Stomach smooth muscle (tissue), 2 donors: Measurements from ENCODE around the gene PLPPR1.
"Not testable (repeated sequence)": the region's sequence is repeated elsewhere in the genome, so short reads cannot be mapped to it uniquely, and the experiment has no call there.

ENCODE experiments used
- H3K27ac ChIP-seq: one replicate; pipeline ENCODE4 v1.7.0; 2013; ENCODE audit warnings: mild to moderate bottlenecking, low read length, inconsistent platforms
- H3K27me3 ChIP-seq, 2 donors: one replicate each; pipeline ENCODE4 v1.7.0; 2013; ENCODE audit warnings: low read length in 2 of 2; ENCODE audit not compliant: insufficient read depth in 2 of 2, control insufficient read depth in 1 of 2
- H3K36me3 ChIP-seq, 2 donors: one replicate each; pipeline ENCODE4 v1.7.0; 2013; ENCODE audit warnings: low read length in 2 of 2; ENCODE audit not compliant: control insufficient read depth in 2 of 2, insufficient read depth in 2 of 2
- H3K4me1 ChIP-seq: one replicate; pipeline ENCODE4 v1.7.0; 2013; ENCODE audit warnings: low read length; ENCODE audit not compliant: control insufficient read depth, insufficient read depth
- H3K4me3 ChIP-seq, 2 donors: one replicate each; pipeline ENCODE4 v1.7.0; 2013; ENCODE audit warnings: low read length in 2 of 2
- H3K9ac ChIP-seq, 2 donors: one replicate each; pipeline ENCODE4 v1.7.0; 2013; ENCODE audit warnings: low read length in 2 of 2, mild to moderate bottlenecking in 1 of 2
- H3K9me3 ChIP-seq, 2 donors: one replicate each; pipeline ENCODE4 v1.7.0; 2013; ENCODE audit warnings: low read length in 2 of 2; ENCODE audit not compliant: control insufficient read depth in 2 of 2
- donor health status: healthy.
- donor health status: Pancreatic carcinoma.

PLPPR1 gene

DNA sequence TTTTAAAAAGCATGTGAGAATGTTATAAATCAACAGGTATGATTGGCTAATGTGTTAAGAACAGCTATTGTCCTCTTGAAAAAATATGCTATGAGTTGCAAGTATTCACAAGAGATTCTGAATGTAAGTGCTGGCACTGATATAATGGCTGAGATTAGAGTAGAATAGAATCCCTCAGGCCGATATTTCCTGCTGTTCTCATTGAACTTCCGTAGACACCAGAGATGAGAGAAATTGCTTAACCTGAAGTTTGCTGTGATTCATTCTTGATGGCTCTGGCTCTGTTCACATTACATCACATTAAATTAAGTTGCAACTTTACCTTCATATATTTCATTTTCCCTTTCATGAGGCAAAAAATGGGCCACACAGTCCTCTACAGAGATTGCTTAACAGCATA is 241.8 kb downstream of the PLPPR1 start:
- no peak overlapping the region for H3K4me3 ChIP-seq

DNA sequence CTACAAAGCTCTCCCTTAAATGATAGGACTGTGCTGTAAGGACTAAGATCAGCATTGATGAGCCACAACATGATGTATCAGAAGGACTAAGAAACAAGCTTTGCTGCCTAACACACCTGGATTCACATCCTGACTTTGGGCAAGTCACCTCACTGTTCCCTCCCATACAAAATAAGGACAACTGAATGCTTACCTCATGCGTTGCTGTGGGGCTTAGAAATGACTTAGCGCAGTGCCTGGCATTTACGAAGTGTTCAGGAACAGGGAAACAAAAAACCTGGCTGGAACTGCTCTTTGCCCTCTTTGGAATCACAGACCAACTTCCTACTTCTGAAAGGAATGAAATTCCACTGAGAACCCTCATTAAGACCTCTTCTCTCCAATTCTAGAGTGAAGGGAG is 242.6 kb downstream of the PLPPR1 start:
- Histone ChIP-seq H3K9me3 (no peaks in the 10 kb centered on the region), H3K4me3 (no peak overlapping the region), H3K27ac (no peak overlapping the region), H3K36me3 (no peaks in the 10 kb centered on the region), H3K27me3 (peaks cover 0 to 3% of the 10 kb centered on the region in 2 donors), H3K9ac (no peak overlapping the region), H3K4me1 (no peaks in the 10 kb centered on the region)

More for the DNA sequence above, 241.8 kb downstream of the PLPPR1 start:
- H3K4me1 ChIP-seq = no peaks in the 10 kb centered on the region
- H3K36me3 ChIP-seq = no peaks in the 10 kb centered on the region
- H3K9ac ChIP-seq = no peak overlapping the region
- no peak overlapping the region for H3K27ac ChIP-seq
- no peaks in the 10 kb centered on the region for H3K9me3 ChIP-seq
- peaks cover 0 to 3% of the 10 kb centered on the region in 2 donors for H3K27me3 ChIP-seq

DNA sequence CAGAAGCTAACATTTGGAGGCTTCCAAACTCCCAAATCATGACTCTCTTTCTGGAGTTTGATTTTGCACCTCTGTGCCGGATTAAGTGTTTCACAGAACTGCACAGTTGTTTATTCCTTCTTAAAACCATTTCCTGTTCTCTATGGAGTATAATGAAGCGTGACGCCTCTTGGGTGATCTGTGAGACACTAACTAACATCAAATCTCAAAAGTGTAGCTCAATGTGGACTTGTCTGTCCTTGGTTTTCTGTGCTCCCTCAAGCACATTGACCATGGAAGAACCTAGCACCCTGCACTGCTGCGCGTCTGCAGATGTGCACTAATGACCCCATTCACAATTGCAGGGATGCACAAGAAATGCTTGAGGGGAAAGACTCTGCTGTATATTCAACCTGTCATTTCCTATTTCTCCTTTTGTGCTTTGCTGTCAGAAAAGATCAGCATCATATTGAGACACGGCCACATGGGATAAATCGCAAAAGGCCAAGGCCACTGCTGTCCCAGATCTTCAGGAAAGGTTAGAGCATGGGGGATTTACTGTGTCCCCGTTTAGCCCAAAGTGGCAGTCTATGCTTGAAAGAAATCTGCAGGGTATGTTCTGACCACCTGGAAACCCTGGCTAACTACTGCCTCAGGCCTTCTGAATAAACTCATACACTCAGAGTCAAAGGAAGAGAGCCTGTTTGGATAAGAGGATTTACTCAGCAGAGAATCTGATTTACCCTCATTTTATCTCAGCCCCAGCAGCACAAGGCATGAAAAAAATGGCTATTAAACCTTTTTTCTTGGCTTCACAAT is 246.6 kb downstream of the PLPPR1 start:
- H3K27ac ChIP-seq = no peak overlapping the region
- H3K4me1 ChIP-seq = no peaks in the 10 kb centered on the region
- no peak overlapping the region for H3K9ac ChIP-seq
- no peaks in the 10 kb centered on the region for H3K36me3 ChIP-seq
- no peak overlapping the region for H3K4me3 ChIP-seq
- H3K27me3 ChIP-seq = peaks cover 0 to 3% of the 10 kb centered on the region in 2 donors
- peaks cover 0 to 5% of the 10 kb centered on the region in 2 donors for H3K9me3 ChIP-seq

DNA sequence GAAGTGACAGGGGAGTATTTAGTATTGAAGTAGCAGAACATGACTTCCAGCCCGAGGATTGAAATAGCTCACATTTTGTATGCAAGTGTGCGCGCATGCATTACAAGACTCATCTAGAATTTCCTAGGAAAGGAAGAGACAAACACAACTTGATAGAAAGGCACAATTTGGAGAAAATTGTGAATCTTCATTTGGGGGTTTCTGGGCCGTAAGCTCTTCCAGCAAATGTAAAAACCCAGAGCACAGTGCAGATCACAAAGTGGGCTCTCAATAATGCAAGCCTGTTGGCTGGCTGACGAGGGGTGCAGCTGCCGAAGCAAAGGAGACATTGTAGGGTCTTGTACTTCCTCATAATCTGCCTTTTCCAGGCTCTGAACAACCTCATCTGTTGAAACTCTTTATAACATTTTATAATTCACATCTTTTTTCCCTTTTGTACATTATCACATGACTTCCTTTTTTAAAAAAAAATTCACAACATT is 247.3 kb downstream of the PLPPR1 start:
- no peak overlapping the region for H3K27ac ChIP-seq
- H3K27me3 ChIP-seq = peaks cover 0 to 3% of the 10 kb centered on the region in 2 donors
- H3K4me3 ChIP-seq = no peak overlapping the region
- H3K9ac ChIP-seq = no peak overlapping the region
- H3K9me3 ChIP-seq = peaks cover 0 to 5% of the 10 kb centered on the region in 2 donors
- no peaks in the 10 kb centered on the region for H3K4me1 ChIP-seq
- no peaks in the 10 kb centered on the region for H3K36me3 ChIP-seq

DNA sequence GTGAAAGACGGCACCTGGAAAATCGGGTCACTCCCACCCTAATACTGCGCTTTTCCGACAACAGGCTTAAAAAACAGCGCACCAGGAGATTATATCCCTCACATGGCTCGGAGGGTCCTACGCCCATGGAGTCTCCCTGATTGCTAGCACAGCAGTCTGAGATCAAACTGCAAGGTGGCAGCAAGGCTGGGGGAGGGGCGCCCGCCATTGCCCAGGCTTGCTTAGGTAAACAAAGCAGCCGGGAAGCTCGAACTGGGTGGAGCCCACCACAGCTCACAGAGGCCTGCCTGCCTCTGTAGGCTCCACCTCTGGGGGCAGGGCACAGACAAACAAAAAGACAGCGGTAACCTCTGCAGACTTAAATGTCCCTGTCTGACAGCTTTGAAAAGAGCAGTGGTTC is 262.5 kb downstream of the PLPPR1 start:
- not testable (repeated sequence) for H3K27me3 ChIP-seq, H3K27ac ChIP-seq, H3K4me3 ChIP-seq, H3K4me1 ChIP-seq, H3K9ac ChIP-seq, H3K9me3 ChIP-seq, H3K36me3 ChIP-seq

DNA sequence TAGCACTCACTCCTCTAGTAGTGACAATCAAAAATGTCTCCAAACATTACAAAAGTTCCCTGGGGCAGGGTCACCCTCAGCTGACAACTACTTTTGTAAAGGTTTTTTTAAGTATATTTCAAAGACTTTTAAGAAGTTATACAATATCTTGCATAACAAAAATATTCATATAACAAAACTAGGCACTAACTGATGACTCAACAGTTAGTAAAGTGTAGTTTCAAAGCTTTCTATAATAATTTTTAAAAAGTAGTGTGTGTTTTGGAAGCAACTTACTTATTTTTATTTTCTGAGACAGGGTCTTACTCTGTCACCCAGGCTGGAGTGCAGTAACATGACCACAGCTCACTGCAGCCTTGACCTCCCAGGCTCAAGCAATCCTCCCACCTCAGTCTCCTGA is 271.4 kb downstream of the PLPPR1 start:
- Histone ChIP-seq H3K27me3 (peaks cover 0 to 2% of the 10 kb centered on the region in 2 donors), H3K36me3 (no peaks in the 10 kb centered on the region), H3K4me3 (no peak overlapping the region), H3K9ac (no peak overlapping the region), H3K9me3 (no peaks in the 10 kb centered on the region), H3K4me1 (no peaks in the 10 kb centered on the region), H3K27ac (no peak overlapping the region)

DNA sequence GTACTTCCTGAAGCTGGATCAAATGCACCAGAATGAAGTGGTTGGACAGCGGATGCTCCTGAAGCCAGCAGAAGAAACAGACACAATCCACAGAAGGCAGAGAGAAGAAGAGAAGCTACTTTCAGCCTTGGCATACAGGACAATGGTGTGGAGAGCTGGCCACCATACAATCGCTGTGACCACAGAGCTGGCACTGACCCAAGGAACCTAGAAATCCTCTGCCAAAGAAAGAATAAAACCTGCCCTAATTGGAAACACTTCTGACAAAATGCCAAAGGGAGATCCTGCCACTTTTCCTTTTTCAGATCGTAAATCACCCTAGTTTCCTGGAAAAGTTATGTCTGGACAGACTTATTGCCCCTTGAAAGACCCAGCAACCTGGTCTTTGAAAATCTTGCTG is 278.5 kb downstream of the PLPPR1 start:
- Histone ChIP-seq H3K4me3 (no peak overlapping the region), H3K36me3 (no peaks in the 10 kb centered on the region), H3K27me3 (peaks cover 0 to 7% of the 10 kb centered on the region in 2 donors), H3K27ac (no peak overlapping the region), H3K9me3 (no peaks in the 10 kb centered on the region), H3K9ac (no peak overlapping the region), H3K4me1 (no peaks in the 10 kb centered on the region)

DNA sequence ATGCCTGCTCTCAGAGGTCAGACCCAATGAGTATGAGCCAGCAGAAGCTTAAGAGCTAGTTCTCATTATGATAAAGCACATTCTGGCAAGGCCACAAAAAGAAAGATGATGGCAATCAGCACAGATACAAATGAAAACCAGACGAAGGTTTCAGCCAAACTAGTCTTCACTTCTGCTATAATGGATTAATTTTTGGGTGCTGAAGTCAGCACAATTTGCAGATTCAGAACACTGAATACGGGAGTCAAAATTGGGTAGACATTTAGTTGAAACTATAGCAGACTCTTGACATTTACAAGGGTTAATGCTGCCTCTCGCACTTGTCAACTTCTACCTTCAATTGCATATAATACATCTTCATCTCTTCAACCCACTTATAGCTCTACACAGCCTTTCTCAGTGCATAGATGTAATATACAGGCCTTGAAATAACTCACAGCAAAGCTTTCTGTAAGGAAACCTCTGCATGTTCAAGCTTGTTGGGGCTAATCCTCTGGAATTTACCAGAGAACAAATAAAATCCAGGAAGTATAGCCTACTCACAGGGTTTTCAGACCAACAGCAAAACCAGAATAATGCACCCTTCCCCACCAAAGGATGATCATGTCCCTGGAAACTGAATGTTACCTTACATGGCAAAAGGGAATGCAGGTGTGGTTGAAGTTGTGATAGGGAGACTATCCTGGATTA is 279.1 kb downstream of the PLPPR1 start:
- no peak overlapping the region for H3K9ac ChIP-seq
- H3K4me1 ChIP-seq = no peaks in the 10 kb centered on the region
- H3K27ac ChIP-seq = no peak overlapping the region
- no peak overlapping the region for H3K4me3 ChIP-seq
- H3K27me3 ChIP-seq = peaks cover 0 to 7% of the 10 kb centered on the region in 2 donors
- no peaks in the 10 kb centered on the region for H3K9me3 ChIP-seq
- H3K36me3 ChIP-seq = no peaks in the 10 kb centered on the region

DNA sequence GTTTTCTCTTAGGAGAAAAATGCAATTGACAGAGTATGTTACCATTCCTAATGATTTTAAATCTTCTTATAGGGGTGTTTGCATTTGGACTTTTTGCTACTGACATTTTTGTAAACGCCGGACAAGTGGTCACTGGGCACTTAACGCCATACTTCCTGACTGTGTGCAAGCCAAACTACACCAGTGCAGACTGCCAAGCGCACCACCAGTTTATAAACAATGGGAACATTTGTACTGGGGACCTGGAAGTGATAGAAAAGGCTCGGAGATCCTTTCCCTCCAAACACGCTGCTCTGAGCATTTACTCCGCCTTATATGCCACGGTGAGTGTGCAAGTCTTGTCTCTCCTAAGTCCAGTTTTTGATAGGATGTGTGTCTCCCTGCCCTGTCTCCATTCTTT is 280.6 kb downstream of the PLPPR1 start:
- no peaks in the 10 kb centered on the region for H3K9me3 ChIP-seq
- no peak overlapping the region for H3K4me3 ChIP-seq
- H3K4me1 ChIP-seq = no peaks in the 10 kb centered on the region
- H3K9ac ChIP-seq = no peak overlapping the region
- H3K27ac ChIP-seq = no peak overlapping the region
- no peaks in the 10 kb centered on the region for H3K36me3 ChIP-seq
- peaks cover 0 to 7% of the 10 kb centered on the region in 2 donors for H3K27me3 ChIP-seq

DNA sequence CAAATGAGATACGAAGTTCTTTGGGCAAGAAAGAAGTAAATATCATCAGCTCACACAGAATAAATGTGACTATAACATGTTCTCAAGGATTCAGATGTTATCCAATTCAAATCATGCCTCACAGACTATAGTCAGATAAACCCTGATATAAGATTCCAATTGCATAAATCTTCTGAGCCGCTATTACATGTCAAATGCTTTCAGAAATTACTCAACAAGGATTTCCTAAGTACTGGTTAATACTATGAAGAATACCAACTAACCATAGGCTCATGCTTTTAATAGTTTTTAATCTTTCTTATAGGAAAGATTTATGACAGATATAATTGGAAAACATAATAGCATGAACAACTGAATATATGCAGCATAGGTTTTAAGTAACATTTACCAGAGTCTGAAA is 282.7 kb downstream of the PLPPR1 start:
- H3K9ac ChIP-seq = no peak overlapping the region
- H3K4me3 ChIP-seq = no peak overlapping the region
- H3K36me3 ChIP-seq = no peaks in the 10 kb centered on the region
- H3K4me1 ChIP-seq = no peaks in the 10 kb centered on the region
- H3K27me3 ChIP-seq = peaks cover 0 to 3% of the 10 kb centered on the region in 2 donors
- H3K27ac ChIP-seq = no peak overlapping the region
- no peaks in the 10 kb centered on the region for H3K9me3 ChIP-seq
